Gastroesophageal sphincter (tissue), 4 donors: ENCODE results near the gene BAIAP2L1. TPM values are rescaled to one million over a fixed set of nuclear protein-coding genes. Genes with fewer than 3 reads are reported as not detected.

Experiments used
- ATAC-seq: fragments of 150-250 bp; one replicate; pipeline ENCODE4 v1.9.1; 2016; ENCODE audit warnings: mild to moderate bottlenecking, moderate library complexity
- H3K27ac ChIP-seq, 4 donors: fragments of 200-600 bp; sonication (generic) in 3 of 4; 1 replicate in 3 of 4; 2 replicates in 1 of 4; pipeline ENCODE4 v1.5.1; 2016 to 2019
- H3K27me3 ChIP-seq: fragments of 200-600 bp; sonication (generic); one replicate; pipeline ENCODE4 v1.5.1; 2019
- H3K36me3 ChIP-seq, 2 donors: fragments of 200-600 bp; sonication (generic); one replicate each; pipeline ENCODE4 v1.5.1; 2019; ENCODE audit warnings: control low read depth in 1 of 2
- H3K4me1 ChIP-seq, 3 donors: fragments of 200-600 bp; sonication (generic); 1 replicate in 2 of 3; 2 replicates in 1 of 3; pipeline ENCODE4 v1.5.1; 2016 to 2019; ENCODE audit warnings: control low read depth in 2 of 3
- H3K4me3 ChIP-seq, 2 donors: fragments of 200-600 bp; sonication (generic); one replicate each; pipeline ENCODE4 v1.5.1; 2019; ENCODE audit warnings: mild to moderate bottlenecking in 1 of 2, moderate library complexity in 1 of 2
- H3K9me3 ChIP-seq, 3 donors: fragments of 200-600 bp; sonication (generic); one replicate each; pipeline ENCODE4 v1.5.1; 2017 to 2019; ENCODE audit warnings: control low read depth in 2 of 3
- EP300 ChIP-seq: sonication (generic); formaldehyde crosslinking; IDR thresholded peaks from one replicate; pipeline ENCODE4 v1.6.1; 2017; ENCODE audit warnings: antibody characterized with exemption, mild to moderate bottlenecking
- POLR2A ChIP-seq, 2 donors: fragments of 450-650 bp; IDR thresholded peaks; one replicate each; pipeline ENCODE4 v1.6.1; 2017; ENCODE audit warnings: antibody characterized with exemption in 2 of 2, mild to moderate bottlenecking in 2 of 2, moderate library complexity in 1 of 2
- POLR2AphosphoS5 ChIP-seq: sonication (generic); formaldehyde crosslinking; IDR thresholded peaks from one replicate; pipeline ENCODE4 v1.6.1; 2017; ENCODE audit warnings: antibody characterized with exemption
- WGBS, 2 donors: methylation state at CpG; one replicate each; pipeline ENCODE4 v1.1.5; 2018; ENCODE audit warnings: low coverage in 1 of 2; 5-methylcytosine and 5-hydroxymethylcytosine counted together
- total RNA-seq, 4 donors: library from RNA; depleted of rRNA; stranded (reverse); fragments of >200 nt; gene quantifications; one replicate each; pipeline ENCODE4 v1.1.0, GENCODE V29; 2016
- TF ChIP-seq, protein P1 (sequence below), 4 experiments: fragments of 200-600 bp in 2 of 4; fragments of 450-650 bp in 2 of 4; sonication (generic) in 1 of 4; IDR thresholded peaks; one replicate each; pipeline ENCODE4 v1.5.1; 2017 to 2019; ENCODE audit warnings: antibody characterized with exemption in 4 of 4, mild to moderate bottlenecking in 2 of 4, moderate library complexity in 2 of 4

BAIAP2L1 gene
- total RNA-seq, 4 donors from 2014 or later = 0.13 to 6.7 (median 2.1) TPM

DNA sequence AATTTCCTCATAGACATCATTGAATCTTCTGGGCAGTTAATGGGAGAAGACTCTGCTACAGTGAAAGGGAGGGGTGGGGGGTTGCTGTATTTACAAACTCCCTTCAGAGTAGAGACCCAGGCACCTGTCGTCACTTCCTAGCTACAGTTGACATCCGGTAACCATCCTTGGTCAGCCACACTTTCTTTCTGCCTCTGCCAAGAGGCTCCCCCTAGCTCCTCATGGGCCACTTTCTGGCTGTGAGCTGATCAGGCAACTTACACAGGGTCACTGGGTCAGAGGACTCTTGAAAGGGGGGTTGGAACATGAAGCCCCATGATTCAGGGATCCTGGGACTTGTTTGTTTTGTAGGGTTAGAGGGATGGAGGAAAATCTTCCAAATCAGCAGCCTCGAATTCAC is 150.1 kb downstream of the BAIAP2L1 start:
- no peaks in the 10 kb centered on the region for H3K27me3 ChIP-seq
- H3K9me3 ChIP-seq = no peaks in the 10 kb centered on the region
- H3K36me3 ChIP-seq = peaks cover 0 to 17% of the 10 kb centered on the region in 2 donors
- H3K27ac ChIP-seq = peak overlapping the region in 3 of 4 donors; percentile 36 to 87 (median 87)
- WGBS, 2 donors = 33 to 40% methylated on average over 2 of the region's 3 CpGs
- ATAC-seq = no peak
- peaks cover 0 to 56% (median 19%) of the 10 kb centered on the region in 3 donors for H3K4me1 ChIP-seq
- H3K4me3 ChIP-seq = peak overlapping the region in 1 of 2 donors; percentile 90
- TF ChIP-seq POLR2A (IDR thresholded peaks at IDR 0.05) = no peak
- TF ChIP-seq, protein P1, sequence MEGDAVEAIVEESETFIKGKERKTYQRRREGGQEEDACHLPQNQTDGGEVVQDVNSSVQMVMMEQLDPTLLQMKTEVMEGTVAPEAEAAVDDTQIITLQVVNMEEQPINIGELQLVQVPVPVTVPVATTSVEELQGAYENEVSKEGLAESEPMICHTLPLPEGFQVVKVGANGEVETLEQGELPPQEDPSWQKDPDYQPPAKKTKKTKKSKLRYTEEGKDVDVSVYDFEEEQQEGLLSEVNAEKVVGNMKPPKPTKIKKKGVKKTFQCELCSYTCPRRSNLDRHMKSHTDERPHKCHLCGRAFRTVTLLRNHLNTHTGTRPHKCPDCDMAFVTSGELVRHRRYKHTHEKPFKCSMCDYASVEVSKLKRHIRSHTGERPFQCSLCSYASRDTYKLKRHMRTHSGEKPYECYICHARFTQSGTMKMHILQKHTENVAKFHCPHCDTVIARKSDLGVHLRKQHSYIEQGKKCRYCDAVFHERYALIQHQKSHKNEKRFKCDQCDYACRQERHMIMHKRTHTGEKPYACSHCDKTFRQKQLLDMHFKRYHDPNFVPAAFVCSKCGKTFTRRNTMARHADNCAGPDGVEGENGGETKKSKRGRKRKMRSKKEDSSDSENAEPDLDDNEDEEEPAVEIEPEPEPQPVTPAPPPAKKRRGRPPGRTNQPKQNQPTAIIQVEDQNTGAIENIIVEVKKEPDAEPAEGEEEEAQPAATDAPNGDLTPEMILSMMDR (IDR thresholded peaks at IDR 0.05) = no peak
- TF ChIP-seq POLR2AphosphoS5 = no peak
- TF ChIP-seq EP300 = no peak

DNA sequence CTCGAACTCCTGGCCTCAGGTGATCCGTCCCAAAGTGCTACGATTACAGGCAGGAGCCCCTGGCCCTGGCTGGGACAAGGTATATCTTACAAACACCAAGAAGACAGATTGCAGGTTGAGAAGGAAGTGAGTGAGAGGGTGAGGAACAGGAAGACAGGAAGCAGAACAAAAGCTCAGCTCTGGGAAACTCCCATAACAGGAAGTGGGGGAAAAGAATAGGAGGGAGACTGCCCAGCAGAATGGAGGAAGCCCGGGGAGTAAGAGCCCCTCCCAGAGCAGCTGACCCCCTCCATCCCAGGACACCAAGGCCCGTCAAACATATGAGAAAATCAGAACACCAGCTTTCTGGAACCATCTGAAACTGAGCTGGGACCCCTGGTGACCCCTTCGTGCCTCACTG is 151.8 kb downstream of the BAIAP2L1 start:
- Histone ChIP-seq H3K36me3 (peaks cover 0 to 20% of the 10 kb centered on the region in 2 donors), H3K4me3 (no peak overlapping the region), H3K27me3 (no peaks in the 10 kb centered on the region), H3K27ac (peak overlapping the region in 3 of 4 donors; percentile 5 to 62 (median 41)), H3K9me3 (no peaks in the 10 kb centered on the region), H3K4me1 (peaks cover 0 to 60% (median 19%) of the 10 kb centered on the region in 3 donors)
- 64% methylated on average over 4 of the region's 6 CpGs; no CpG with 5 or more reads in 1 of the 2 donors for WGBS, 2 donors
- ATAC-seq = no peak
- TF ChIP-seq EP300 (no peak), POLR2AphosphoS5 (no peak)
- TF ChIP-seq, protein P1 (IDR thresholded peaks at IDR 0.05) = no peak

DNA sequence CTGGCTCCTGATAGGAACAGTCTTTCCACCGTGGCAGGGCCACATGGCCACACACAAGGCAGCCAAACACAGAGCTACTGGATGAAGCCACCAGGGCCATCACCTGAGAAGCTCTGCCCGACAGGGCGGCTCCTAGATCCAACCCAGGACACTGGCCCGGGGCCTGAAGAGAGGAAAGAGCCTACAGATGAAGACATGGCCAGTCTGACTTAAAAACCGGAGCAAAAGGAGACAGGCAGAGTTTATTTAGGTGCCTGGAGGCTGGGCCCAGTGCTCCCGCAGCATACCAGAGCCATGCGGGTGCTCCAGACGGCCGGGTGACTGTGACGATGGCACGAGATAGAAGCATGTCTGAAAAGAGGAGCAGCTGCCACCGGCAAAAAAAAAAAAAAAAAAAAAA is 152.7 kb downstream of the BAIAP2L1 start:
- peaks cover 0 to 51% (median 14%) of the 10 kb centered on the region in 3 donors for H3K4me1 ChIP-seq
- WGBS, 2 donors = 90% methylated on average over 2 of the region's 12 CpGs; no CpG with 5 or more reads in 1 of the 2 donors

DNA sequence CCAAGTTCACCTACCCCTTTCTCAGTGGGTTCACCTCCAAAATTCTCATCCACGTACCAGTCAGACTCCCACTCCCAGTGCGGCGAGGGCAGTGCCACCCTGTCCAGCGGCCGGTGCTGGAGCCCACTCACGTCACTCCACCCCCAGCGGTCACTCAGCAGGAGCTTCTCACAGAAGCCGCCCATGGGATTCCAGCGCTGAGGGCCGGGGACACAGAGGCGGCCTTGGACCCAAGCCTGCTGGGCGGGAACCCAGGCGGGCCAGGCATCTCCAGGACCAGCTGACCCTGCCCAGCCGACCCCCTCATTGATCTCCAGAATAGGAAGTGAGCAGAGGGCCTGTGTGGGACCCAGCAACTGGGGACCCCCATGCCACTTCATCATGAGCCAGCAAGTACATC is 156.0 kb downstream of the BAIAP2L1 start:
- Histone ChIP-seq H3K4me3 (no peak overlapping the region), H3K27ac (peak overlapping the region in 1 of 4 donors; percentile 37), H3K36me3 (peaks cover 0 to 55% of the 10 kb centered on the region in 2 donors), H3K27me3 (no peaks in the 10 kb centered on the region), H3K9me3 (no peaks in the 10 kb centered on the region), H3K4me1 (peaks cover 0 to 24% (median 0%) of the 10 kb centered on the region in 3 donors)
- WGBS, 2 donors = no CpG with 5 or more reads among the region's 14 CpGs
- TF ChIP-seq POLR2A (IDR thresholded peaks at IDR 0.05) (no peak), POLR2AphosphoS5 (no peak), EP300 (no peak)
- TF ChIP-seq, protein P1 (IDR thresholded peaks at IDR 0.05) = no peak
- no peak for ATAC-seq

More for the DNA sequence above, 152.7 kb downstream of the BAIAP2L1 start:
- ATAC-seq = no peak
- H3K27me3 ChIP-seq = no peaks in the 10 kb centered on the region
- H3K9me3 ChIP-seq = no peaks in the 10 kb centered on the region
- no peak overlapping the region for H3K27ac ChIP-seq
- TF ChIP-seq POLR2AphosphoS5 = no peak
- TF ChIP-seq EP300 = no peak
- TF ChIP-seq POLR2A (IDR thresholded peaks at IDR 0.05) = no peak
- TF ChIP-seq, protein P1 (IDR thresholded peaks at IDR 0.05) = no peak
- H3K36me3 ChIP-seq = peaks cover 0 to 29% of the 10 kb centered on the region in 2 donors
- H3K4me3 ChIP-seq = no peak overlapping the region

DNA sequence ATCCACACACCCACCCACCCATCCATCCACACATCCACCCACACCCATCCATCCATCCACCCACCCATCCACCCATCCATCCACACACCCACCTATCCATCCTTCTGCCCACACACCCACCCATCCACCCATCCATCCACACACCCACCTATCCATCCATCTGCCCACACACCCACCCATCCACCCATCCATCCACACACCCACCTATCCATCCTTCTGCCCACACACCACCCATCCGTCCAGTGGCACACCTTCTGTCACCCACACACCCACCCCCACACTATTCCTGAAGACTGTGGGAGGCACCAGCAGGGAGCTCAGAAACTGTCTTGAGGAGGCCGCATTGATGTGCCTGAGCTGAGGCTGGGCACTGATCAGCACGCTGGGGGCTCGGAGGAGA is 158.0 kb downstream of the BAIAP2L1 start:
- no peak overlapping the region for H3K27ac ChIP-seq
- WGBS, 2 donors = 100% methylated on average over 1 of the region's 4 CpGs; no CpG with 5 or more reads in 1 of the 2 donors
- H3K4me3 ChIP-seq = no peak overlapping the region
- peaks cover 0 to 7% (median 0%) of the 10 kb centered on the region in 3 donors for H3K4me1 ChIP-seq
- no peaks in the 10 kb centered on the region for H3K9me3 ChIP-seq
- no peak for TF ChIP-seq POLR2AphosphoS5
- TF ChIP-seq POLR2A (IDR thresholded peaks at IDR 0.05) = no peak
- TF ChIP-seq, protein P1 (IDR thresholded peaks at IDR 0.05) = no peak
- no peak for TF ChIP-seq EP300
- peaks cover 0 to 75% of the 10 kb centered on the region in 2 donors for H3K36me3 ChIP-seq
- H3K27me3 ChIP-seq = no peaks in the 10 kb centered on the region
- ATAC-seq = no peak
